Loucy (cell line): Measurements from ENCODE around the gene ARNT2.

Experiments
- CTCF ChIP-seq: fragments of 200-600 bp; sonication (generic); conservative IDR thresholded peaks from 2 replicates; pipeline ENCODE4 v1.5.1; 2014; ENCODE audit warnings: mild to moderate bottlenecking, antibody characterized with exemption, low read length
- EZH2phosphoT487 ChIP-seq: fragments of 200-600 bp; IDR thresholded peaks from 2 replicates; pipeline ENCODE4 v1.6.1; 2018; ENCODE audit warnings: antibody characterized with exemption, mild to moderate bottlenecking, moderate library complexity, borderline replicate concordance

DNA sequence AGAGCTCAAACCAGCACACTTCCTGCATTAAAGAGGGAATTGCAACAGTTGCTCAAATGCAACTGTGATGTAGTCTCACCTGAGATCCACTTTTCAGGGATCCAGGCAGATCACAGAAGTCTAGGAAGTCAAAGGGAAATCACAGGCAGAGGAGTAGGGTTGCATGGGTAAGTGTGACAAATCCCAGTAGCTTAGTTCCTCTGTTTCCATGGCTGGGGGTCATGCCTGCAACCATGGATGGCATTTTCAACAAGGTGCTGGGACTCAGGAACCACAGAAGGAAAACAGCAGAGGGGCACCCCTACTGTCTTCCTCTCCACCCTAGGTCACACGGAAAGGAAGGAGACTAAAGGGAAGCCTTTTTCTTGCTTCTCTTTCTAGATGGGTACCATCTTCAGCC, 36.5 kb upstream of the ARNT2 start:
- TF ChIP-seq CTCF (no peak), EZH2phosphoT487 (no peak)
